ENCODE data around the gene SIRPA. TPM values are rescaled to one million over a fixed set of nuclear protein-coding genes. Genes with fewer than 3 reads are reported as not detected.
A peak's percentile ranks its signal among the peaks of the same experiment; 100 is the strongest.

Gene SIRPA
- total RNA-seq, 1 donor from 2014 or later = 6.8 TPM

DNA sequence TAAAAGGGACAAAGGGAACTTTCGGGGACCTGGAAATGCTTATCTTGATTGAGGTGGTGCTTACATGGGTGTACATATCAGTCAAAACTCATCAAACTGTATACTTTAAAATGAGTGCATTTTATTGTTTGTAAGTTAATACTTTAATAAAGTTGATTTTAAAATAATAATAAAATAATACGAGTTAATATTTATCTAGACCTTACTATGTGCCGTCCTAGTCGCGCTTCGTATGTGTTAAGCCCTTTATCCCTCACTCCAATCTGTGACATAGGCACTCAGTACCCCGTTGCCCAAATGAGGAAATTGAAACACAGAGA, 51.2 kb downstream of the SIRPA start:
- H3K4me3 Mint-ChIP-seq = peak overlapping the region; percentile 50
- H3K27me3 Mint-ChIP-seq (ENCODE audit: low read depth) = peaks cover 41% of the 10 kb centered on the region
- H3K27ac Mint-ChIP-seq = no peak overlapping the region
- no peaks in the 10 kb centered on the region for H3K9me3 Mint-ChIP-seq
- H3K36me3 Mint-ChIP-seq = no peaks in the 10 kb centered on the region
- no peak for DNase-seq (ENCODE audit: low spot score in 2 of 2, unreplicated experiment in 2 of 2)
- TF ChIP-seq, protein P1, sequence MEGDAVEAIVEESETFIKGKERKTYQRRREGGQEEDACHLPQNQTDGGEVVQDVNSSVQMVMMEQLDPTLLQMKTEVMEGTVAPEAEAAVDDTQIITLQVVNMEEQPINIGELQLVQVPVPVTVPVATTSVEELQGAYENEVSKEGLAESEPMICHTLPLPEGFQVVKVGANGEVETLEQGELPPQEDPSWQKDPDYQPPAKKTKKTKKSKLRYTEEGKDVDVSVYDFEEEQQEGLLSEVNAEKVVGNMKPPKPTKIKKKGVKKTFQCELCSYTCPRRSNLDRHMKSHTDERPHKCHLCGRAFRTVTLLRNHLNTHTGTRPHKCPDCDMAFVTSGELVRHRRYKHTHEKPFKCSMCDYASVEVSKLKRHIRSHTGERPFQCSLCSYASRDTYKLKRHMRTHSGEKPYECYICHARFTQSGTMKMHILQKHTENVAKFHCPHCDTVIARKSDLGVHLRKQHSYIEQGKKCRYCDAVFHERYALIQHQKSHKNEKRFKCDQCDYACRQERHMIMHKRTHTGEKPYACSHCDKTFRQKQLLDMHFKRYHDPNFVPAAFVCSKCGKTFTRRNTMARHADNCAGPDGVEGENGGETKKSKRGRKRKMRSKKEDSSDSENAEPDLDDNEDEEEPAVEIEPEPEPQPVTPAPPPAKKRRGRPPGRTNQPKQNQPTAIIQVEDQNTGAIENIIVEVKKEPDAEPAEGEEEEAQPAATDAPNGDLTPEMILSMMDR (IDR thresholded peaks at IDR 0.05; ENCODE audit: unreplicated experiment) = no peak
- H3K4me1 Mint-ChIP-seq = peaks cover 45% of the 10 kb centered on the region

DNA sequence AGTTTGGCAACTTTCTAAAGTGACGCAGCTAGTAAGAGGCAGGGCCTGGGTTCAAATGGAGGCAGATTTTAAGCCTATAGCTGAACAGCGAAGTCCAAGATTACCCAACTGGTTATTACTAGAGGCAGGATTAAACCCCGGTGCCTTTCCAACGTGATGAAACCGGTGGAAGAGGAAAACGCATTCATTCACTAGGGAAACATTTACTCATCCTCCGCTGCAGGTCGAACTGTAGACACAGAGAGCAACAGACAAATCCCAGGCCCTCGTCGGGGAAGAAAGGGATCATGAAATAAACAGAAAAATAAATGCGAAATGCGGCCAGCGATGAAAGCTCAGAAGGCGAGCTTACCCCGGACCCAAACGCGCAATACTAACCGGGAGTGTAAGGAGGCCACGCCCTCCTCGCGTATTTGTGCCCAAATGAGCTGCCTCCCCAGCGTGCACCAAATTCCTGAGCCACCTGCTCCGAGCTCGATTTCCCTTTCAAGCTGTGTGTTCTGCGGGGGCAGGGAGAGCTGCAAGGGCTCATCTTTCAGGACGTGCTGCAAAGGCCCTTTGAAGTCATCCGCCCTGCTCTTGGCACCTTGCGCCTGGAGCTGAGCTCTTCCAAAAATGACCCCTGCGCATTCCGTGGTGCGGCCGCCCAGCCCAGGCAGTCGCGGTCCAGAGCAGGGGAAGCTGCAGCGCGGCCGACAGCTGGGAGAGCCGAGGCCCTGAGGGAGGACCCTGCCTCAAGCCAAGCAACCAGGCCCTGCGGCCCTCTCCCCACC, 51.7 kb downstream of the SIRPA start:
- H3K27ac Mint-ChIP-seq = no peak overlapping the region
- H3K9me3 Mint-ChIP-seq = no peaks in the 10 kb centered on the region
- H3K36me3 Mint-ChIP-seq = no peaks in the 10 kb centered on the region
- peak overlapping the region; percentile 50 for H3K4me3 Mint-ChIP-seq
- peak; percentile 34 to 65 for DNase-seq (ENCODE audit: low spot score in 2 of 2, unreplicated experiment in 2 of 2)
- peaks cover 41% of the 10 kb centered on the region for H3K27me3 Mint-ChIP-seq (ENCODE audit: low read depth)
- TF ChIP-seq, protein P1 (IDR thresholded peaks at IDR 0.05; ENCODE audit: unreplicated experiment) = no peak
- H3K4me1 Mint-ChIP-seq = peaks cover 39% of the 10 kb centered on the region

DNA sequence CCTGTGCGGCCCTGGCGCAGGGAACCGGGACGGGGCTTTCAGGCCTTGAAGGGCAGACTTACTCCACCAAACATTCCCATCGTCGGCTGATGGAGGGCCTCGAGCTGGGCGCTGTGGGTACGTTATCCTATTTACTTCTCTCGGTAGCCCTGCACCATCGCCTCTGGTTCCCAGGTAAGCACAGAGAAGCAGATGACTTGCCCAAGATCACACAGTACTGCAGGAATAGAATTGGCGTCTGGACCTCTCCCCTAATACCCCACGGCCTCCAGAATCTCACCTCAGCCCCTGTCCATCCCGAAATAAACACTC, 52.3 kb downstream of the SIRPA start:
- H3K27me3 Mint-ChIP-seq (ENCODE audit: low read depth) = peaks cover 41% of the 10 kb centered on the region
- H3K4me3 Mint-ChIP-seq = no peak overlapping the region
- H3K27ac Mint-ChIP-seq = peak overlapping the region; percentile 5
- TF ChIP-seq, protein P1 (IDR thresholded peaks at IDR 0.05; ENCODE audit: unreplicated experiment) = no peak
- peaks cover 39% of the 10 kb centered on the region for H3K4me1 Mint-ChIP-seq
- H3K9me3 Mint-ChIP-seq = no peaks in the 10 kb centered on the region
- no peaks in the 10 kb centered on the region for H3K36me3 Mint-ChIP-seq
- DNase-seq (ENCODE audit: low spot score in 2 of 2, unreplicated experiment in 2 of 2) = no peak

DNA sequence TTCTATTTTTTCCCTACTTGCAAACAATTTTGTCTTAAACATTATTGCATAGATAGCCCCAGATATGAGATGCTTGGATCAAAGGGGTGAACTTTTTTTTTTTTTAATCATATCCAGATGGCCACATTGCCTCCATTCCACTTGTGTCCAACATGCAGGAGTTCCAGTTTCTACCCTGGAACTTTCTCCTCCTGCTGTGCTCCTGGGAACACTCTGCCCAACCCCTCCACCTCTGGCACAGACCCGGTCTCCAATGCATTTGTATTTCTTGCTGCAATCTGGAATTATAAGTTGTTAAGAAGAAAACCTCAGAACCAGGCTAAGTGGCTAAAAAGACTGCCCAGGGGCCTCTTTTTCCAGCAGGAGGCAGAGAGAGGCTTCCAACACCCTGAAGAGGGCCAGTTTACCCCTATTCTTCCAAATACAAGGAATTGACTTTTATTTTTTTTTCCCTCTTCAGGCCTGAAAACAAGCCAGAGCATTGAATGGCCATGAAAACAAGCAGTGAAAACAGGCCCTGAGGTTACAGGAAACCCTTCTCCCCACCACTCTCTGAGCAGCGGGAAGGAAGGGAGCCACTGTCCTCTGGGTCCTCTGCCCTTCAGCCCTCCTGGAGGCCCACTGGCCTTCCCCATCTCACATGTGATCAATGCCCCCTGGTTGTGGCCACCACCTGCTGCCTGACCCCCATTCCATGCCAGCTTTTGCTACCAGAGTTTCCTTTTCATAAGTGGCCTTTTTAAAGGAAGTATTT, 54.3 kb downstream of the SIRPA start:
- Mint-ChIP-seq H3K36me3 (no peaks in the 10 kb centered on the region), H3K4me3 (no peak overlapping the region), H3K27ac (peak overlapping the region; percentile 14), H3K9me3 (no peaks in the 10 kb centered on the region), H3K27me3 (ENCODE audit: low read depth) (peaks cover 27% of the 10 kb centered on the region), H3K4me1 (peaks cover 34% of the 10 kb centered on the region)
- TF ChIP-seq, protein P1 (IDR thresholded peaks at IDR 0.05; ENCODE audit: unreplicated experiment) = no peak
- DNase-seq (ENCODE audit: low spot score in 2 of 2, unreplicated experiment in 2 of 2) = no peak

DNA sequence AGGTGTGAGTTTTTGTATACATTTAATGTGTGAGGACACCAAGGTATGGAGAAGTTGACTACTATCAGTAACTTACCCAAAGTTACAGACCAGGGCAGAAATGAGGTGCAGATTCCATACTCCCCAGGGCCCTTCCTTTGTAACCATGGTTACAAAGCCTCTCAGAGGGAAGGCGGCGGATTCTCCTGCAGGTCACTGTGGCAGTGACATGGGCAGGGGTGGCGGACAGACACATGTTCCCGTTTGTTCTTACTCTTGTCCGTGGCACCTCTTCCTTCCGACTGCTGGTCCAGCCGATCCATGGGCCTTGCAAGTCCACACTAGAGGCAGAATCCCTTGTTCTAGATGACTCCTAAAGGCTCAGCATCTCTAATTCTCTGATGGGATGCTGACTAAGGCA, 55.6 kb downstream of the SIRPA start:
- Mint-ChIP-seq H3K4me1 (peaks cover 39% of the 10 kb centered on the region), H3K36me3 (no peaks in the 10 kb centered on the region), H3K27me3 (ENCODE audit: low read depth) (peaks cover 22% of the 10 kb centered on the region), H3K4me3 (no peak overlapping the region), H3K9me3 (no peaks in the 10 kb centered on the region), H3K27ac (no peak overlapping the region)
- no peak for DNase-seq (ENCODE audit: low spot score in 2 of 2, unreplicated experiment in 2 of 2)
- TF ChIP-seq, protein P1 (IDR thresholded peaks at IDR 0.05; ENCODE audit: unreplicated experiment) = no peak
